ENCODE data around the gene FFAR1.

FFAR1 gene

DNA sequence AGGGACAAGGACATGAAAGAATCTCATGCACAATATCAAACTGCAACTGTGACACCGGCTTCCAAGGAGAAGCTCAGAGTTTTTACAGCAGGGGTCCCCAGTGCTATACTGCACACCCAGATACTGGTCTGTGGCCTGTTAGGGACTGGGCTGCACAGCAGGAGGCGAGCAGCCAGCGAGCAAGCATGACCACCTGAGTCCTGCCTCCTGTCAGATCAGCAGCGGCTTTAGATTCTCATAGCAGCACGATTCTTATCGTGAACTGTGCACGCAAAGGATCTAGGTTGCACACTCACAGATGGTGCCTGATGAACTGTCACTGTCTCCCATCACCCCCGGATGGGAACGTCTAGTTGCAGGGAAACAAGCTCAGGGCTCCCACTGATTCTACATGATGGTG is 31.8 kb upstream of the FFAR1 start:
- DNase-seq: no peak

DNA sequence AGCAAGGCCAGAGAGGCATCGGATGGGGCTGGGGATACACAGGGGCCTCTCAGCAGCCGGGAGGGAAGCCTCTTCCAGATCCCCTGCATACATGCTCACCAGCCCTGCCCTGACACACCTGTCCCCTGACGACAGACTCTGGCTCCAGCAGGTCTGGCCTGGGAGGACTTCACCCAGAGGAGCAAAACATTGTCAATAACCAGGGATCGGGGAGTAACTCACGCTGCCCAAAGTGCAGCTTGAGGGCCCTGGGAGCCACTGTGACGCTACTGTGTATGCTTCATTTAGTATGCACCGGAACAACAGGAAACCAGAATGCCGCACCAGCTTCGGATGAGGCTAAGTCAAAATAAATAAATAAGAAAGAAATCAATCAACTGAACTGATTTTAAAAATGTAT is 31.1 kb upstream of the FFAR1 start:
- no peak for DNase-seq

GRCh38 chr19:35317464-35318043 is 30.1 kb upstream of the FFAR1 start:
- DNase-seq: no peak

- DNase-seq: no peak
These were observed 28.8 kb upstream of the FFAR1 start for GRCh38 chr19:35318679-35319448.

DNA sequence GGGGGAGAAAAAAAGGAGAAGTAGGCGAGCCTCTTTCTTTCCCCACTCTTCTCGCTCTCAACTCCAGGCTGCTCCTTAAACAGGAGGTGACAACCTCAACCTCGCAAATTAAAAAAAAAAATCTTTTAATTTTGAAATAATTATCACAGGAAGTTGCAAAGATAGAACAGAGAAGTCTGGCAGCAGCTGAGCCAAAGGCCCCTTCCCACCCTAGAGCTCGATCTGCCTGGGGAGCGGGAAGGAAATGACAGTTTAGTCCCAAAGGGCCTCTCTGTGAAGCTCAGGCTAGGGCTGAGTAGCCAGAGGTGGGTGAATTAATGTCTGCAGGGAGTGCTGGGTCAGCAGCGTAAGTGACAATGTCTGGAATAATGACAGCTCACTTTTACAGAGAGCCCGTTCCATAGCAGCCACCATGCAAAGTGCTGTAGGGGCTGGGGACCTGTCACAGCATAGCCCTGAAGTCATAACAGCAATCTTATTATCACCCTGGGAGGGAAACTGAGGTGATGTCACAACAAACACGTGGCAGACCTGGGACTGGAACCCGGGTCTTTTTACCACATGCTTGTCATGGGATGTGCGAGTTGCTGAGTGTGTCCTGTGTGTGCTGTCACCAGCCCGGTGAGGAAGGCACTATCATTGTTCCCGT is 27.5 kb upstream of the FFAR1 start:
- DNase-seq: no peak

- DNase-seq: no peak
These were observed 26.4 kb upstream of the FFAR1 start for GRCh38 chr19:35321291-35321690.

DNA sequence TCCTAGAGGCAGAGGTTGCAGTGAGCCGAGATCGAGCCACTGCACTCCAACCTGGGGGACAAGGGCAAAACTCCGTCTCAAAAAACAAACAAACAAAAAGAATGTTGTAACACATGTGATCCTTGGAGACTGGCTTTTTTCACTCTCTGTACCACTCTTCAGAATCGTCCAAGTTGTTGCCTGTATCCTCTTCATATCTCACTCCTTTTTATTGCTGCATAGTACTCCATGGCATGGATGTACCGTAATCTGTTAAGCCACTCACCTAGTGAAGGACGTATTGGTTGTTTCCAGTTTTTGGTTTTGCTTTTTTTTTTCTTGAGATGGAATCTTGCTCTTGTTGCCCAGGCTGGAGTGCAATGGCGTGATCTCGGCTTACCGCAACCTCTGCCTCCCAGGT is 25.7 kb upstream of the FFAR1 start:
- DNase-seq: no peak

GRCh38 chr19:35327642-35328041 is 20.1 kb upstream of the FFAR1 start:
- DNase-seq: no peak

DNA sequence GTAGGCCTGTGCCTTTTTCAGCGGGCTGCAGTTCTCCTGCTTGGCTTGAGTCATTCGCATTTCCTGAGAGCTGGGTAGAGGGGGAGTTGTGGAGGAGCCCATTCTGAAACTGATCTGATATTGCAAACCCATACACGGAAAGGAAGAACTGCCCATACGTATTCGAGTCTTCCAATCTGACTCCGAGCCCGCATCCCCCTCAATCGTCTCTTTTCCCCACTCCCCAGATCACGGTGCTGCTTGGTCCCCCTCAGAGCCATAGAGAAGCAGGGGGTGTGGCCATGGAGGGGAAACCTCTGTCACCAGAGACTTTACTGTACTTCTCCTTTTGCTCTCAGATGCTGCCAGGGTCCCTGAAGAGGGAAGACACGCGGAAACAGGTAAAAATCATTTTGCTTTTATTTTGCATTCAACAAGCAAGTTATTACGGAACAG is 18.8 kb upstream of the FFAR1 start, which contains the start of gene CD22:
TSS of gene CD22 (plus strand) at position 337 of the 435 bp plus-strand sequence. CDS start 2,854 bp downstream, outside the sequence.
- DNase-seq: no peak

- DNase-seq: no peak
These were observed 18.4 kb upstream of the FFAR1 start for GRCh38 chr19:35329323-35329722.

DNA sequence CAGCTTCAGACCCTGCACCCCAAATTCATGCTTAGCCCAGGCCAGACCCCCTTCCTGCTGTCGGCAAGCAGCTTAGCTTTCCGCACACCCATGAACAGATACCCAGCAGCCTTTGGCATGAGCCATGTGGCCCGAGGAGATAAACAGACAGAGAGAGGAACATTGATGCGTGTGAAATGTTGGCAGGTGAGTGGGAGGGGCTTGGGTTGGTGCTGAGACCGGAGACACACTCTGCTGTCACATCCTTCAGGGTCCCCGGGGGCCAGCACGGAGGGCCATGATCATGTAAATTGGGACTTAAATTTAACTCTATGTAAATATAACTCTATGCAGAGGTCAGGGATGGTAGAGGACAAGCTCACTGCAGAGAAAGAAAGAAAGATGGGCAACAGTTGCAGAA is 17.2 kb upstream of the FFAR1 start:
- DNase-seq: no peak

- no peak for DNase-seq
These were observed 16.0 kb upstream of the FFAR1 start for GRCh38 chr19:35331551-35332214.

- DNase-seq: no peak
These were observed 14.9 kb upstream of the FFAR1 start for GRCh38 chr19:35332817-35333216.

GRCh38 chr19:35334144-35334753 is 13.5 kb upstream of the FFAR1 start:
- no peak for DNase-seq

GRCh38 chr19:35336166-35336955 is 11.3 kb upstream of the FFAR1 start:
- DNase-seq: no peak

- no peak for DNase-seq
These were observed 10.4 kb upstream of the FFAR1 start for GRCh38 chr19:35337097-35337983.

DNA sequence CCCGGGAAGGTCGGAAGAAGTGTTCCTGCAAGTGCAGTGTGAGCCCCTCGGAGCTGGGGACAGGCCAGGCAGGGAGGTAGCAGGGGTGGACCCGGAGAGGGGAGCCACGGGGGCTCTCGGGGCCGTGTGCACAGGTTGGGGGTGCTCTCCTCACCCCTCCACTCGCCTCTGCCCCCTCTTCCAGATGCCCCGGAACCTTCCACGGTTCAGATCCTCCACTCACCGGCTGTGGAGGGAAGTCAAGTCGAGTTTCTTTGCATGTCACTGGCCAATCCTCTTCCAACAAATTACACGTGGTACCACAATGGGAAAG is 9.8 kb upstream of the FFAR1 start:
- DNase-seq: no peak

GRCh38 chr19:35340431-35340830 is 7.3 kb upstream of the FFAR1 start:
- no peak for DNase-seq

DNA sequence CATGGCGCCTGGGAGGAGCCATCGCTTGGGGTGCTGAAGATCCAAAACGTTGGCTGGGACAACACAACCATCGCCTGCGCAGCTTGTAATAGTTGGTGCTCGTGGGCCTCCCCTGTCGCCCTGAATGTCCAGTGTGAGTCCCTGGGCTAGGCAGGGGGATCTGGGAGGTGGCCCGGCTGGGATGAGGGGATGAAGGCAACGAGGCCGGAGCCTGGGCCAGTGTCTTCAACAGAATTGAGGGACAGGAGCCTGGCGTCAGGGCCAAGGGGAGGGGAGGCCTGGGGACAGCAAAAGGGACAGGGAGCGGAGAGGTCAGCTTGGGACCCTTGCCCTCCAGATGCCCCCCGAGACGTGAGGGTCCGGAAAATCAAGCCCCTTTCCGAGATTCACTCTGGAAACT is 6.7 kb upstream of the FFAR1 start:
- no peak for DNase-seq

DNA sequence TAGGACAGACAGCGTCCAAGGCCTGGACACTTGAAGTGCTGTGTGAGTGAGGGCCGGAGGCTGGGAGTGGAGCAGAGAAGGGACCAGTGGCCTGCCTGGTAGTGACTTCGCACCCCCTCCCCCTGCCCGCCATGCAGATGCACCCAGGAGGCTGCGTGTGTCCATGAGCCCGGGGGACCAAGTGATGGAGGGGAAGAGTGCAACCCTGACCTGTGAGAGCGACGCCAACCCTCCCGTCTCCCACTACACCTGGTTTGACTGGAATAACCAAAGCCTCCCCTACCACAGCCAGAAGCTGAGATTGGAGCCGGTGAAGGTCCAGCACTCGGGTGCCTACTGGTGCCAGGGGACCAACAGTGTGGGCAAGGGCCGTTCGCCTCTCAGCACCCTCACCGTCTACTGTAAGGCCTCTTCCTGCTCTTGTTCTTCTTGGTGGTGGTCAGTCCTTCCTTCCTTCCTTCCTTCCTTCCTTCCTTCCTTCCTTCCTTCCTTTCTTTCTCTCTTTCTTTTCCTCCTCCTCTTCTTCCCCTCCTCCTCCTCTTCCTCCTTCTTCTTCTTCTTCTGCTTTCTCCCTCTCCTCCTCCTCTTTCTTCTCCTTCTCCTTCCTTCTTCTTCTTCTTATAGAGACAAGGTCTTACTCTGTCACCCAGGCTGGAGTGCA is 6.0 kb upstream of the FFAR1 start:
- DNase-seq: no peak

- no peak for DNase-seq
These were observed 5.3 kb upstream of the FFAR1 start for GRCh38 chr19:35342430-35342829.

Measured in activated naive CD4-positive, alpha-beta T cell treated with anti-CD3 and anti-CD28 coated beads, Interleukin-2, amount 50 U/mL, for 16 hours (primary cell).